Measurements from ENCODE around the gene MGLL. TPM values are rescaled to one million over a fixed set of nuclear protein-coding genes. Genes with fewer than 3 reads are reported as not detected.

The MGLL gene
- total RNA-seq, 1 experiment from 2014 or later = 10.5 TPM

DNA sequence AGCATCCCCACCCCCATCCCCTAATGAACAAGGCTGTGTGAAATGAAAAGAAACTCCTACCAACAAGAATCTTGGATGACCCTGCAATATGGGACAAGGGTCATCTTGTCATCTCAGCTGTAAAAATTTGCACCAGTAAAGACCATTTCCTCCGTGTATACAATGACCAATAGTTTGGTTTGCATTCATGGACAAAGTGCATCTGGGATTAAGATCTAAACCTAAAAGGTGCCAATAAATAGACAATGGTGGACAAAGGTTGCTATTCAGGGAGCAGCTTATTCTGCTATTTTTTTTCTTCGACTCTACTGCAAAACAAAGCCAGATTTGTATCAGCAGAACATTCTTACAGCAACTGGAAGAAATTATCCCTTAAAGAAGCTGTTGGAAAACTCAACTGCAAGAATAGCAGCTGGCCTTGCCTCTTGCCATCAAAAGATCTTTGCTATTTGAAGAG is 8.0 kb downstream of the MGLL start:
- DNase-seq (ENCODE audit: low read depth) = no peak

DNA sequence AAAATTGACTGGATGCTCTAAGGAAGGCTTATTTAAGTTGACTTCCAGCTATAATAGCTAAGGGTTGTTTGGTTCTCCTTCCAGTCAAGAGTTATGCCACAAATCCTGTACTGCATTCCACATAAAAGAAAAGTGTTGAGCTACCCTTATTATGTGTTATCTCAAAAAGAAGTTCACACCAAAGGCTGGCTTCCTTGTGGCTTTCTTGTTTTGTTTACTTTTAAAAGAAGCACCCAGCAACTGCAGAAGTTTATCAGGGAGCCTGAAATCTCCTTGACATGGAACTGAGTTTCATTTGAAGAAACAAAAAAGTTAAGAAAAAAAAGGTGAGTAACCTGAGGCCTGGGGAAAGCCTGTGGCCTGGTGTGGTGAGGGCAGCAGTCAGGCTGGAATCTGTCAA is 10.2 kb downstream of the MGLL start:
- DNase-seq (ENCODE audit: low read depth) = no peak

DNA sequence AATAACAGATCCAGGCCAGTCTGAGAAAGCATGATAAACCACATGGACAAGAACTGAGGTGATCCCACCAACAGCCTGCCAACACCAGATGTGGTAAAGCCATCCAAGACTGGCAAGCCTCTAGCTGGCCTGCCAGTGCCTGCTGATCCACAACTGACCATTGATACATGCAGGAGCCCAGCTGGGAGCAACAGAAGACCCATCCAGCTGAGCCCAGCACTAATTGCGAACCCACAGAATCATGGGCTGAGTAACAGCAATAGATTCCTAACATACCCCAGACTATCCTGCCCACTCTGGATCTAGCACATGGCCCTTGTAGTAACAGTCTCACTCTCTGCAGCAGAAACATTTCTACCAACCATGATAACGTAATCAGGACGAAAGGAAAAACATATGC is 10.6 kb downstream of the MGLL start:
- no peak for DNase-seq (ENCODE audit: low read depth)

DNA sequence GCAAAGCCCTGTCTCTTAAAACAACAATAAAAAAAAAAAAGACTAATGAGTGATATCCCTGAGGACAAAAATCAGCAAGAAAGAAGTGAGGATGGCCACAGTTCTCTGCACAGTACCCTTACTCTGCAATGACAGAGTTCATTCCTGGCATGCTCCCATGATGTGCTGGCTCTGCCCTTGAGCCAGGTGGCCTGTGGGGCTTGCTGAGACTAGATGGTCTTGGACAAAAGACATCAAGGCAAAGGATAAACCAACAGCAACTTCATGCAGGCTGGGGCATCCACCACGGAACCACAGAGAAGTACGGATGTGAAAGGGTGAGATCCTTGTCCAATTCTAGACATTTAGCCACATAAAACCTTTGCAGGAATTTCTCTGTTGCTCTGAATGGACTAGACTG is 12.7 kb downstream of the MGLL start:
- DNase-seq (ENCODE audit: low read depth) = no peak

DNA sequence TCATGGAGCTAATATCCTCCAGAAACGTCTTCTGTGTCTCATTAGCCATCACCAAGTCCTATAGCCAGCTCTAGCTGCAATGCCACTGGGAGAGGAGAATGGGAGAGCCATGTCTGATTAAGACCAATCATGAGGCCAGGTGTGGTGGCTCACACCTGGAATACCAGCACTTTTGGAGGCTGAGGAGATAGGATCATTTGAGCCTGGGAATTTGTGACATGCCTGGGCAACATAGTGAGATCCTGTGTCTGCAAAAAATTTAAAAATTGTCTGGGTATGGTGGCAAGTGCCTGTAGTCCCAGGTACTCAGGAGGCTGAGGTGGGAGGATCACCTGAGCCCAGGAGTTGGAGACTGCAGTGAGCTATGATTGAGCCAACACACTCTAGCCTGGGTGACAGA is 13.1 kb downstream of the MGLL start:
- DNase-seq (ENCODE audit: low read depth) = no peak

DNA sequence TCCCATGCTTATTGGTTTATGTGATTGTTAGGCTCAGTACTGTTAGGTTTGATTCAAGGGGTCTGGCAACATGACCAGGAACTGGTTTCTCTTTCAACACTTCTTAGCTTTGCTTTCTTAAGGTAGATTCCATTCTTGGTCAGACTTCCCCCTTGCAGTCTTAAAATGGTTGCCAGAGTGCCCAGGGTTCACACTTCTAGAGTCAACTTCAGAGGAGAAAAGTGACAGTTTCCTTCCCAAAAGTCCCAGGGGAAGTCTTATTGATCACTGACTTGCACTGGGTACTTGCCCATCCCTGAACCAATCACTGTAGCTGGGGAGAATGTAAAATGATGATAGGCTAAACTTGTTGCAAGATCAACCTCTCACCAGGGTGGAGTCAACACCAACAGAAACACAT is 14.1 kb downstream of the MGLL start:
- no peak for DNase-seq (ENCODE audit: low read depth)

DNA sequence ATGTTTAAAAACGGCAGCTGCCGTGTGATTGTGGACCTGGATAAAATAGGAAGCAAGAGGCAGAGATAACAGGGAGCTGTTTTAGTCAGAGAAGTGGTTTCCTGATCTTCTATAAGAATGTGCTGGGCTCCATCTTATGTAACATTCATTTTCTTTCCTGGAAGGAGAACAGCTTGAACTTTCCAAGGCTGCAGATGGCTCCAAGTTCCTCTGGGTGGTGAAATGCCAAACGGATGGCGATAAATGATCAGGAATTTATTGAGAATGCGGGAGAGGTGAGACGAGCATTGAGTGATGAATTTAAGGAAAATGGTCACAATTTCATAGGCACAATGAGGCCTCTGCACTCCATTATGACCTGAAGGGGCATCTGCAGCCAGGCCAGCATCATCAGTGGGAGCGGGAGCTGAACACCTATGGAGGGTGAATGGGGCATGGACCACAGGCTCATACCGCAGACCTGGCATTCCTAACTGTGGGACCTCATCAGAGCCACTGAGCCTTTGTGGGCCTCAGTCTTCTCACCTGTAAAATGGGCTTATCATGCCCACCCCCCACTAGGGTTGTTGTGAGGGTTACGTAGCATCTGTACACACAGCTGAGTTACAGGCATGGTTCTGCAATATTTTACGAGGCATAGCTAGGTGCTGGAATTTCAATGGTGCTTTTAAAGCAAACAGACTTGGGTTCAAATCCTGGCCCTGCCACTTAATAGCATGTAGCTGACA is 17.1 kb downstream of the MGLL start:
- no peak for DNase-seq (ENCODE audit: low read depth)

DNA sequence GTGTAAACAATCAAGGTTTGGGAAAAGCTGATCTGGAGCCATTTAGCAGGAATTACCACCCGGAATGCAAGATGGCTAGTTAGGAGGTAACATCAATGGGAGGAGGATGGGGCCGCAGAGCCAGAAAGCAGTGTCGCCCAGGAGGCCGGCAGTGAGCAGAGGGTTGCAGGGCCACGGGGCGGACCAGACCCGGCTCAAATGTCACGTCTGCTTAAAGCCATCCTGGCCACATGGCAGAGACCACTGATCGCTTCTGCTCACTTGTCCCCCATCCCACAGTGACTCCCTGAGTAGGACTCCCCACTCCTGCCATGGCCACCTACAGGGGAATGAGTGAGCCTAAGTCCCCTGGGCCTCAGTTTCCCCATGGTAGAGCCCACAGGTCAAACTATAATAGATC is 18.2 kb downstream of the MGLL start:
- DNase-seq (ENCODE audit: low read depth) = no peak

DNA sequence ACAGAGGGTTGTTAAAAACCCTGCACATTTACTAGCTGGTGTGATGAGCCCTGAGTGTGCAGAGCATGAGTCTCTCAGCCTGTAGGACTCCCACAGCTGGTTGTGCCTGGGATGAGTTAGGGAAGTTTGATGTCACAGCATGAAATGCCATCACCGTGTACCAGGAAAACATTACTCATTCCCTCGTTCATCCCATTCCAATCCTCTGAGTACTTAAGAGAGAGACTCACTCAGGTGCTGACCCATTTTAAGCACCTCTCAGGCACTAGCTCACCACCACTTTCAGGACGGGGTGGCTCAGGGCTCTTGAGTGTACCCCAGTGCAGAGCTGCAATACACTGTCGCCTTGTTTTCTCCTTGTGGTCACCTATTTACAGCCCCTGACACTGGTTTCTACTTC is 18.7 kb downstream of the MGLL start:
- peak; percentile 99 for DNase-seq (ENCODE audit: low read depth)

DNA sequence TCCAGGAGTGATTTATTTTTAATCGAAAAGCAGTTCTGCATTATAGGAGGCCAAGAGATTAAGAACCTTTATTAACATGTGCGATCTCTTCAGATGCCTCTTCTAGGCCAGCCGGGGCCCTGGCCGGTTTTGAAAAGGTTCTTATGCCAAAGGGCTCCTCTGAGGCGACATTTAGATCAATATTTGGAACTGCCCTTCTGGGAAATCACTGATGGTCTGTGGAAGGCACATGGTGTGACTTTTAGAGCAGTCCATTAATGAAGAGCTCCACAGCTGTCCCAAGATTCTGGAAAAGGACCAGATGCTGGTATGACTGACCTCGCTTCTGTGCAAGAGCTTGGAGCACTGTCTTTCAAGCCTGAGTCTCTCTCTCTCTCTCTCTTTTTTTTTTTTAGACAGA is 19.7 kb downstream of the MGLL start:
- no peak for DNase-seq (ENCODE audit: low read depth)

DNA sequence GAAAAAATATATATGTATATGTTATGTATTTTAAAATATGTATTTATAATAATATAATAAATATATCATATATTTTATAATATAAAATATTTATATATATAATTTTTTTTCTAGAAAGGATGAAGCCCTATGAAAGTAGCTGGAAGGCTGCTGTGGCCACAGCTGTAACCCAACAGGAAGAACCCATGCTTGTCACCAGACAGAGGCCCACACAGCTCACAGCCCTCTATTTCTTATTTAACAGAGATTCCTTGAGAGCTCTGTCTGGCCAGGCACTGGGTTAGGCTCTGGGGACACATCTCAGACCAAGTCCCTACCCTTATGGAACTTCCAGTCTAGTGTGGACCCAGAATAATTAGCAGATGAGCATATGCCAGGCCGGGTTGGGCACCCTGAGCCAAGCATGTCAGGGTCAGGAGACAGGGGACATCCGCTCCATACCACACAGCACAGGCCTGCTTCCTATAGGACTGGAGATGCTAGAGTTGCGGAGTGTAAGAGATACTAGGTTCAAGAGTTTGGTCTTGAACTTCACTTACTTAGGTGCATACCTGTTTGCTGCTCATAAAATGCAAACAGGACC is 20.5 kb downstream of the MGLL start:
- DNase-seq (ENCODE audit: low read depth) = no peak

DNA sequence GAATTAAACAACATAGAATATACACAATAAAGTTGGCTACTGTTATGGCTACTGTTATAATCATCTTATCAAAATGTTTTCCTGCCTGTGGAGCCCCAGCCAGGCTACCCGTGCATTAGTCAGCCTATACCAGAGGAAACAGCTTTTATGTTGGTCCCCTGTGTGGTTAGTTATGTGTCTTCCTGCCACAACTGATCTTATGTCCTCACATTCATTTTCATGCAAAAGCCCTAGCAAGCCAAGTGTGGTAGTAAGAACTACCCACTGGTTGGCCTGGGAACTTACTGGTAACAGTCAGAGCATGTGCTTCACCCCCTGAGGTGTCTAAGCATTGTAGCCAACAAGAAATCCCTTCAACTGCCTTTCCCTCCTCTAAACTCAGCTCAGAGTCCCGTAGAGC is 21.8 kb downstream of the MGLL start:
- peak; percentile 92 for DNase-seq (ENCODE audit: low read depth)

DNA sequence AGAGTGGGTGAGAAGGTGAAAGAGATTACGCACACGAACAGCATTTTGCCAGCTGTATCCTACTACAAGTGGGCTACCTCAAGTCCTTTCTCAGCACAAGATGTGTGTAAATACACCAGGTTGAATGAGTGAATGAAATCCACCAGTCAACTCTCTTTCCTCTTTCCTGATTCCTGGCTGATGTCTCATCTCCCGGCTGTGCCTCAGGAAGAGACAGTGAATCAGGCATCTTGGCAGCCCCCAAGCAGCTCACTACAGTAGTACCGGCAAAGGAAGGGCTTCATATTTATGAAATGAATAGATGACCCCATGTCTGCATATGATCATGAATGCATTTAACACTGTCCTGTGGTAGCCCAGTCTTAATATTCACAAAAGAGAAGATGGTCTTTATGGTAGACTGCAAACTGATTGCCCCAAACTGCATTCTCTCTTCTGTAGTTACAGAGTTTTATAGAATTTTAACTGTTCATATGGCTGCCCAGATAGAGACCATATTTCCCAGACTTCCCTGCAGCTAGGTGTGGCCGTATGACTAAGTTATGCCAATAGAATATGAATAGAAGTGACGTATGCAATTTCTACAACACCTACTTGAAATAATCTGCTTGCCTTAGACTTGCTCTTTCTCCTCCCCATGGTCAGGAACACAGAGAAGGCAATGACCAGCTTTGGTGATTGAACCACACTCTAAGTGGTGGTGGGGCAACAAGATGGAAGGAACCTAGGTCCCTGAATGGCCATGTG is 22.7 kb downstream of the MGLL start:
- DNase-seq (ENCODE audit: low read depth) = peak; percentile 98

DNA sequence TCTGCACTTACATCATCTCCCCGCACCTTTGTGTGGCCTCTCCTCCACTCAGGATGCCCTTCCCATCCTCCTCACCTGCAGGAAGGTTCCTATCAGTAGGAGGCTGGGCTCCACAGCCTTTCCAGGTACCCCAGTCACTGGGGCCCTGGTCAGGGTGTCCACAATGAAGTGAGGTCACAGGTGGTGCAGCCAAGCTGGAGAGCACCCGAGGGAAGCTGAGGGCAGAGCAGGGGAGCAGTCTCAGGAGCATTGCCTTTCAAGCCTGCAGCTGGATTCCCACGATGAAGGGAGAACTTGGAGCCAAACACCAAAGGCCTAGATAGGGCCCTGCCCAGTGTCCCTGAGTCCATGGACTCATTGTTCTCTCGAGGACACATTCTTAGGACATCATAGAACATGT is 23.6 kb downstream of the MGLL start:
- DNase-seq (ENCODE audit: low read depth) = no peak

DNA sequence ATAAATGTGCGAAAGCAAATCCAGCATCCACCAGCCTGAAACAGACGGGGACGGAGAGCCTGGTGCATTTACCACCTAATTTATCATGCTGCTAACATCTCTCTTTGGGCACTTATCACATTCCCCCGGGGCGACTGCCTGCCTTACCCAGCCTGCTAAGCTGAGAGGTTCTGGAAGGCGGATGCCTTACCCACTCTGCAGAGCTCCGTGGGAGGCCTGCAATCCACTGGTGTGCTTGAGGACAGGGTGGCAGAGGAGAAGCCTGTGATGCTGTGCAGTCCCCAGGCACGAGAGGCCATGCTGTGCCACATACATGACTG is 25.5 kb downstream of the MGLL start:
- DNase-seq (ENCODE audit: low read depth) = no peak

DNA sequence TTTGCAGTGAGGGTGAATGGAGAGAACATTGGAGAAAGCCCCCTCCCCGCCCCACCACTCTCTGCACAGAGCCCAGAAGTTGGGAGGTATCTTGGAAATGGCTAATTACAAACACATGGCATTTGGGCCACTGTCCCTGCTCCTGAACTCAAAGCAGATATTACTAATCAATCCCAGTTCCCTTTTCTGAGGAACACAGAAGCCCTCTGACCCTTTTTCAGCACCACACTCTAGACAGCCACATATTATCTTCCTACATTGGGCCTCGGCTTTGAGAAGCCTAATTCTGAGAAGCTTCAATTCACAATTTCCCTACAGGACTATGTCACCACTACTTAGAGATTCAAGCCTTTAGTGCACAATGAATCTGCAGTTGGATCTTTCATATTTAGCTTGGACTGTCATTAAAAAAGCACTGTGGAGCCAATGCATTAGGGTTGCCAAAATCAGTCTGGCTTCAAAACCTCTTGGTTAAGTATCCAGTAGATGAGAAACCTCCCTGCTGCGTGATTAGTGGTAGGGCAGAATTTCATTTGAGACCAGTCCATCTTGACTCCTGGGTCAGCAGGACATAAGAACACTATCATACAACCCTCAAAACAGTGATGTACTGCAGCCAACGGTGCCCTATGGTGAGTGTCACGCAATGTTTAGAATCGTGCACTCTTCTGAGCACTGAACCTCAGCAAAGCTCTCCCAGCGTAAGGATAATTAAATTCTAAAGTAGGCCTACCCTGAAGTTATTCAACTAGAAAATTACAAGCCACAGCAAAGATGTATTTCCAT is 26.1 kb downstream of the MGLL start:
- no peak for DNase-seq (ENCODE audit: low read depth)

DNA sequence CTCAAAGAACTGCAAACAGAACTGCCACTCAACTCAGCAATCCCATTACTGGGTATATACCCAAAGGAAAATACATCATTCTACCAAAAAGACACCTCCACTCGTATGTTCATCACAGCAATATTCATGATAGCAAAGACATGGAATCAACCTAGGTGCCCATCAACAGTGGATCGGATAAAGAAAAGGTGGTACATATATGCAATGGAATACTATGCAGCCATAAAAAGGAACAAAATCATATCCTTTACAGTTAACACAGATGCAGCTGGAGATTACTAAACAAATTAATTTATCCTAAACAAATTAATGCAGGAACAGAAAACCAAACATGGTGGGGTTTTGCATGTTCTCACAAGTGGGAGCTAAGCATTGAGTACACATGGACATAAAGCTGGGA is 27.3 kb downstream of the MGLL start:
- DNase-seq (ENCODE audit: low read depth) = no peak

DNA sequence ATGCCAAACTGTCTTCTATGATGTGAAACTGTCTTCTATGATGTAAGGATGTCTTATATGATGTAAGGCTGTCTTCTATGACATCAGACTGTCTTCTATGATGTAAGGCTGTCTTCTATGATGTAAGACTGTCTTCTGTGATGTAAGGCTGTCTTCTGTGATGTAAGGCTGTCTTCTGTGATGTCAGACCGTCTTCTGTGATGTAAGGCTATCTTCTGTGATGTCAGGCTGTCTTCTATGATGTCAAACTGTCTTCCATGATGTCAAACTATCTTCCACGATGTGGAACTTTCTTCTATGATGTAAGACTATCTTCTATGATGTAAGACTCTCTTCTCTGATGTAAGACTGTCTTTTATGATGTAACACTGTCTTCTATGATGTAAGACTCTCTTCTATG is 27.9 kb downstream of the MGLL start:
- DNase-seq (ENCODE audit: low read depth) = no peak

DNA sequence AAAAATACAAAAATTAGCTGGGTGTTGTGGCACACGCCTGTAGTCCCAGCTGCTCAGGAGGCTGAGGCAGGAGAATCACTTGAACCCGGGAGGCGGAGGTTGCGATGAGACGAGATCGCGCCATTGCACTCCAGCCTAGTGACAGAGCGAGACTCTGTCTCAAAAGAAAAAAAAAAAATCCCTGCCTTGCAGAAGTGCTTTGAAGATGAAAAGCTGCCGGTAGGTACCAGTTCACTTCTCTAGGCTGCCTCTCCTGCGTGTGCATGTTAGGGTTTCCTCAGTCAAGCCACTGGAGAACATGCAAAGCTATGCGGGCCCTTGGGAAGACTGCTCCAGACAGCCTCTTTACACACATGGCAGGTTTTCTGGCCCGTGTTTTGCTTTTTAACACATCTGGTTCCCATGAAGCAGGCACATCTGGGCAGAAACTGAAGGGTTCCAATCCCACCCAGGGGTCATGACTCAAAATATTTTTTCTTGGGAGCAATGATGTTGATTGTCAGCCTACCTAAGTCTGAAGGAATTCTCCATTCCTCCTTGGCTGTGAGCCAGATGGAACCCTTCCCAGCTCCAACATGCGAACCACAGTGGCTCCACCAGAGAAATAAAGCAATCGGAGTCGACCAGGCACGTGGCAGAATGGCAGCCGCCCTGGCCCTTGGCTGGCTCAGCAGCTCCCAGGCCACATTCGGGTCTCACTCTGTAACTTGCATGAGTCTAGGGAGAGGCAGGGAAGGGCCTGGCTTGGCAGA is 29.6 kb downstream of the MGLL start:
- DNase-seq (ENCODE audit: low read depth) = peak; percentile 76

DNA sequence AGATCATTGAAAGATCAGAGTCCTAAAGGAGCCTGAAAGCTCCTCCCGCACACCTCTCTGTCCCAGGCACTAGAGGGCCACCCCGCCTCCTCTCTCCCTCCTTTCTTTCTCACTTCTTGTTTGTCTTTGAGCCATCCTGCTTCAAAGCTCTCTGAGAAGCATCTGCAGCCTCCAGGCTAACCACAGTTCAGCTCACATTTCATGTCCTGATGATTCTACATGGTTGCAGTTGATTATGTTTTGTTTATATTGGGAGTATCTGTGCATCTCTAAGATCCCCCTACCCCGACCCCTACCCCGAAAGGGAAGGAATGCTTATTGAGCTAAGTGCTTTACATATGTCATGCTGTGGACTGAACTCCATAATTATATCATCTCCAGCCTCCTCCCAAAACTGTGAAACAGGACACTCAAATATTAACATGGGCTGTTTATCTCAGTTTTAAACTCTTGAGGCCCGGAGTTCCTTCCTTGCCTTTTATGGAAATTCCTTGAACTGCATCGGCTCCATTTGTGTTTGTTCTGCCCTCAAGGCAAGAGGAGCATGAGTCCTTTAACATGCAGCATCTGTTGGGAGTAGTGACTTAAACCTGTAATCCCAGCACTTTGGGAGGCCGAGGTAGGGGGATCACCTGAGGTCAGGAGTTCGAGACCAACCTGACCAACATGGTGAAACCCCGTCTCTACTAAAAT is 30.9 kb downstream of the MGLL start:
- peak; percentile 79 for DNase-seq (ENCODE audit: low read depth)

DNA sequence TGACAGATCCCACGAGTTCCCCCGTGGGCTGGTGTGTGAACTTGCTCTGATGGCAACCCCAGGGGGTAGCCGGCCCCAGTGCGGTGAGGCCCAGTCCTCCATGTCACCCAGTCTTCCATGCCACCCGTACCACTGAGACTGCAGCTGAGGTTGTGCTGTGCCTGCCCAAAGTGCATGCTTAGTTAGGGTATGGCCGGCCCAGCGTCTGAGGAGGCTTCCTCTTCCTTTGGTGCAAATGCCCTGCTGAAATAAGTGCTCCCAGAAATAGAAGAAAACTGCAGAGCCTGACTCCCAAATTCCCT is 31.5 kb downstream of the MGLL start:
- no peak for DNase-seq (ENCODE audit: low read depth)

Measured in HT1080 (cell line).